HepG2 (cell line): ENCODE measurements around the gene EBF4. TPM values are rescaled to one million over a fixed set of nuclear protein-coding genes. Genes with fewer than 3 reads are reported as not detected.

Experiments used
- GLI4 ChIP-seq: sonication (generic); formaldehyde crosslinking; IDR thresholded peaks from 2 replicates; pipeline ENCODE4 v1.5.1; 2020; ENCODE audit warnings: missing genetic modification reagents, mild to moderate bottlenecking, moderate library complexity, borderline replicate concordance
- JARID2 ChIP-seq: sonication (generic); formaldehyde crosslinking; IDR thresholded peaks from 2 replicates; pipeline ENCODE4 v1.8.1; 2023; ENCODE audit warnings: missing genetic modification reagents, inconsistent platforms; ENCODE audit not compliant: insufficient replicate concordance
- ONECUT2 ChIP-seq: sonication (generic); formaldehyde crosslinking; IDR thresholded peaks from 2 replicates; pipeline ENCODE4 v1.4.0; 2020; ENCODE audit warnings: missing genetic modification reagents
- PITX1 ChIP-seq: sonication (generic); formaldehyde crosslinking; IDR thresholded peaks from 2 replicates; pipeline ENCODE4 v1.5.1; 2020; ENCODE audit warnings: mild to moderate bottlenecking, missing genetic modification reagents
- SALL2 ChIP-seq: sonication (generic); formaldehyde crosslinking; IDR thresholded peaks from 2 replicates; pipeline ENCODE4 v1.8.1; 2023; ENCODE audit warnings: mild to moderate bottlenecking, missing genetic modification reagents, inconsistent platforms
- SP140L ChIP-seq: sonication (generic); formaldehyde crosslinking; IDR thresholded peaks from 2 replicates; pipeline ENCODE4 v1.4.0; 2020; ENCODE audit warnings: missing genetic modification reagents, borderline replicate concordance
- U2AF2 ChIP-seq: fragments of 200-400 bp; formaldehyde crosslinking; IDR thresholded peaks from 2 replicates; pipeline ENCODE4 v1.6.1; 2017; ENCODE audit warnings: low read depth, mild to moderate bottlenecking, low read length
- ZFP62 ChIP-seq: sonication (generic); formaldehyde crosslinking; IDR thresholded peaks from 2 replicates; pipeline ENCODE4 v1.4.0; 2020; ENCODE audit warnings: missing genetic modification reagents
- ZNF274 ChIP-seq: sonication (generic); formaldehyde crosslinking; IDR thresholded peaks from 2 replicates; pipeline ENCODE4 v1.5.1; 2020; ENCODE audit warnings: mild to moderate bottlenecking, missing genetic modification reagents
- ZNF292 ChIP-seq: sonication (generic); formaldehyde crosslinking; IDR thresholded peaks from 2 replicates; pipeline ENCODE4 v1.8.1; 2022; ENCODE audit warnings: mild to moderate bottlenecking, low read depth, missing genetic modification reagents, borderline replicate concordance
- ZSCAN20 ChIP-seq: sonication (generic); formaldehyde crosslinking; IDR thresholded peaks from 2 replicates; pipeline ENCODE4 v1.4.0; 2020; ENCODE audit warnings: missing genetic modification reagents, mild to moderate bottlenecking, borderline replicate concordance
- polyA plus RNA-seq, 8 experiments: library from polyadenylated mRNA; depleted of rRNA in 3 of 8; stranded (reverse) in 7 of 8; unstranded in 1 of 8; fragments of >200 nt; fragmentation: Illumina TruSeq in 4 of 8; extraction: Trizol in 4 of 8; gene quantifications; 2 replicates each; pipeline versions ENCODE4 v1.2.1 to v1.2.3, GENCODE V29; 2011 to 2016; ENCODE audit warnings: low read depth in 4 of 8, missing spikeins in 1 of 8, mixed read lengths in 1 of 8; ENCODE audit not compliant: insufficient read depth in 1 of 8
- total RNA-seq, 5 experiments: library from RNA; depleted of rRNA; stranded (reverse); fragments of >200 nt; fragmentation: Illumina TruSeq; extraction: Trizol; gene quantifications; 2 replicates each; pipeline ENCODE4 v1.2.3, GENCODE V29; 2016; ENCODE audit warnings: low read depth in 1 of 5
- TF ChIP-seq, protein P1 (sequence below), 2 experiments: fragments of 450-650 bp in 1 of 2; sonication (generic) in 1 of 2; formaldehyde crosslinking; IDR thresholded peaks; 2 replicates each; pipeline versions ENCODE4 v1.5.0 to v1.8.0; 2020 to 2022; ENCODE audit warnings: mild to moderate bottlenecking in 1 of 2, missing genetic modification reagents in 1 of 2
- TF ChIP-seq, protein P2 (sequence below): sonication (generic); formaldehyde crosslinking; IDR thresholded peaks from 2 replicates; pipeline ENCODE4 v1.5.0; 2020; ENCODE audit warnings: mild to moderate bottlenecking, missing genetic modification reagents
- TF ChIP-seq, protein P3 (sequence below): sonication (generic); formaldehyde crosslinking; IDR thresholded peaks from 2 replicates; pipeline ENCODE4 v1.5.0; 2020; ENCODE audit warnings: missing genetic modification reagents
- TF ChIP-seq, protein P4 (sequence below): sonication (generic); formaldehyde crosslinking; IDR thresholded peaks from 2 replicates; pipeline ENCODE4 v1.4.0; 2020; ENCODE audit warnings: missing genetic modification reagents, borderline replicate concordance
- TF ChIP-seq, protein P5 (sequence below): sonication (generic); formaldehyde crosslinking; conservative IDR thresholded peaks from 2 replicates; pipeline ENCODE4 v1.4.0; 2020; ENCODE audit warnings: missing genetic modification reagents

Gene EBF4
- total and polyA plus RNA-seq, 2 of the 13 experiments (the other 11 are each of a cell fraction or from before 2014, with no cell fraction given) = 0.84 to 2.2 TPM

DNA sequence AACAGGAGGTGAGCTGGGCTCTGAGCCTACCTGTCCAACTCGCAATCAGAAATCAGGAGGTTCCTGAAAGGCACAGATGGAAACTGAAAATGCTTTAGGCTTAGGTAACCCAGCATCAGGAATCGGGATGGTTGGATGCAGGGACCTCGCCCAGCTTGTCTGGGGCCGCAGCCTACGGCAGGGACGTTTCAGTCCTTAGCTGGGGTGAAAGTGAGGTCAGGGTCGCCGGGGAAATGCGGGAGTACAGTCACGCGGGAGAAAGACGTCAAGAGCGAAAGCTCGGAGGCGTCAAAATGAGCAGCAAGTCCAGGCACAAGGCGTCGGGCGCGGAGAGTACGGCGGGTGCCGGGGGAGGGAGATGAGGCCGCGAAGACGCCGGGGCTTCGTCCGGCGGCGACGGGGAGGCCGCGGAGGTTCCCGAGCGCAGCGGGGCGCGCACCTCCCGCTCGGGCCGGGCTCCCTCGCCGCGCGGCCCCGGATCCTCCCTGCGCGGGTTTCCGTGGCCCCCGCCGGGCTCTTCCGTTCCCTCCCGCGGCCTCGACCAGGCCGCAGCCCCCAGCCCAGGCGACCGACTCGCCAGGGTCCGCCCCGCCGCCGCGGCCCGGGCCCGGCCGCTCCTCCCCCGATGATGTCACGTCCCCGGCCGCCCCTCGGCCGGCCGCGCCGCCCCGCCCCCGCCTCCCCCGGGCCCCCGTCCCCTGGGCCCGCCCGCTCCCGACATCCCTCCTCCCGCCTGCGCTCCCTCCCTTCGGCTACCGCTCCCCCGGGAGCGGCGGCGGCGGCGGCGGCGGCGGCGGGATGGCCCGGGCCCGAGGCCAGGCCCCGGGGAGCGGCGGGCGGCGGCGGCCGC lies at the start of gene EBF4 (continued):
- TF ChIP-seq, protein P1, sequence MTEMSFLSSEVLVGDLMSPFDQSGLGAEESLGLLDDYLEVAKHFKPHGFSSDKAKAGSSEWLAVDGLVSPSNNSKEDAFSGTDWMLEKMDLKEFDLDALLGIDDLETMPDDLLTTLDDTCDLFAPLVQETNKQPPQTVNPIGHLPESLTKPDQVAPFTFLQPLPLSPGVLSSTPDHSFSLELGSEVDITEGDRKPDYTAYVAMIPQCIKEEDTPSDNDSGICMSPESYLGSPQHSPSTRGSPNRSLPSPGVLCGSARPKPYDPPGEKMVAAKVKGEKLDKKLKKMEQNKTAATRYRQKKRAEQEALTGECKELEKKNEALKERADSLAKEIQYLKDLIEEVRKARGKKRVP (CRISPR knock-in tag; IDR thresholded peaks at IDR 0.05) = peak in 1 of 2 experiments; percentile 60; a peak in 1 of 4 replicates
- TF ChIP-seq ZSCAN20 (CRISPR knock-in tag) (peak; percentile 77; the same call in 1 of the 2 replicates), PITX1 (CRISPR knock-in tag) (no peak; the same call in 1 of the 2 replicates), SALL2 (CRISPR knock-in tag) (peak; percentile 13), ZFP62 (CRISPR knock-in tag) (no peak), JARID2 (peak; percentile 65), ONECUT2 (CRISPR knock-in tag) (no peak), SP140L (CRISPR knock-in tag) (no peak), ZNF292 (CRISPR knock-in tag) (no peak), GLI4 (CRISPR knock-in tag) (no peak), U2AF2 (no peak), ZNF274 (peak; percentile 39; the same call in 1 of the 2 replicates)
- TF ChIP-seq, protein P2, sequence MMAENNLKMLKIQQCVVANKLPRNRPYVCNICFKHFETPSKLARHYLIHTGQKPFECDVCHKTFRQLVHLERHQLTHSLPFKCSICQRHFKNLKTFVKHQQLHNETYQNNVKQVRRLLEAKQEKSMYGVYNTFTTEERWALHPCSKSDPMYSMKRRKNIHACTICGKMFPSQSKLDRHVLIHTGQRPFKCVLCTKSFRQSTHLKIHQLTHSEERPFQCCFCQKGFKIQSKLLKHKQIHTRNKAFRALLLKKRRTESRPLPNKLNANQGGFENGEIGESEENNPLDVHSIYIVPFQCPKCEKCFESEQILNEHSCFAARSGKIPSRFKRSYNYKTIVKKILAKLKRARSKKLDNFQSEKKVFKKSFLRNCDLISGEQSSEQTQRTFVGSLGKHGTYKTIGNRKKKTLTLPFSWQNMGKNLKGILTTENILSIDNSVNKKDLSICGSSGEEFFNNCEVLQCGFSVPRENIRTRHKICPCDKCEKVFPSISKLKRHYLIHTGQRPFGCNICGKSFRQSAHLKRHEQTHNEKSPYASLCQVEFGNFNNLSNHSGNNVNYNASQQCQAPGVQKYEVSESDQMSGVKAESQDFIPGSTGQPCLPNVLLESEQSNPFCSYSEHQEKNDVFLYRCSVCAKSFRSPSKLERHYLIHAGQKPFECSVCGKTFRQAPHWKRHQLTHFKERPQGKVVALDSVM (CRISPR knock-in tag) = peak; percentile 71
- TF ChIP-seq, protein P3, sequence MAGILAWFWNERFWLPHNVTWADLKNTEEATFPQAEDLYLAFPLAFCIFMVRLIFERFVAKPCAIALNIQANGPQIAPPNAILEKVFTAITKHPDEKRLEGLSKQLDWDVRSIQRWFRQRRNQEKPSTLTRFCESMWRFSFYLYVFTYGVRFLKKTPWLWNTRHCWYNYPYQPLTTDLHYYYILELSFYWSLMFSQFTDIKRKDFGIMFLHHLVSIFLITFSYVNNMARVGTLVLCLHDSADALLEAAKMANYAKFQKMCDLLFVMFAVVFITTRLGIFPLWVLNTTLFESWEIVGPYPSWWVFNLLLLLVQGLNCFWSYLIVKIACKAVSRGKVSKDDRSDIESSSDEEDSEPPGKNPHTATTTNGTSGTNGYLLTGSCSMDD (CRISPR knock-in tag) = no peak
- TF ChIP-seq, protein P4, sequence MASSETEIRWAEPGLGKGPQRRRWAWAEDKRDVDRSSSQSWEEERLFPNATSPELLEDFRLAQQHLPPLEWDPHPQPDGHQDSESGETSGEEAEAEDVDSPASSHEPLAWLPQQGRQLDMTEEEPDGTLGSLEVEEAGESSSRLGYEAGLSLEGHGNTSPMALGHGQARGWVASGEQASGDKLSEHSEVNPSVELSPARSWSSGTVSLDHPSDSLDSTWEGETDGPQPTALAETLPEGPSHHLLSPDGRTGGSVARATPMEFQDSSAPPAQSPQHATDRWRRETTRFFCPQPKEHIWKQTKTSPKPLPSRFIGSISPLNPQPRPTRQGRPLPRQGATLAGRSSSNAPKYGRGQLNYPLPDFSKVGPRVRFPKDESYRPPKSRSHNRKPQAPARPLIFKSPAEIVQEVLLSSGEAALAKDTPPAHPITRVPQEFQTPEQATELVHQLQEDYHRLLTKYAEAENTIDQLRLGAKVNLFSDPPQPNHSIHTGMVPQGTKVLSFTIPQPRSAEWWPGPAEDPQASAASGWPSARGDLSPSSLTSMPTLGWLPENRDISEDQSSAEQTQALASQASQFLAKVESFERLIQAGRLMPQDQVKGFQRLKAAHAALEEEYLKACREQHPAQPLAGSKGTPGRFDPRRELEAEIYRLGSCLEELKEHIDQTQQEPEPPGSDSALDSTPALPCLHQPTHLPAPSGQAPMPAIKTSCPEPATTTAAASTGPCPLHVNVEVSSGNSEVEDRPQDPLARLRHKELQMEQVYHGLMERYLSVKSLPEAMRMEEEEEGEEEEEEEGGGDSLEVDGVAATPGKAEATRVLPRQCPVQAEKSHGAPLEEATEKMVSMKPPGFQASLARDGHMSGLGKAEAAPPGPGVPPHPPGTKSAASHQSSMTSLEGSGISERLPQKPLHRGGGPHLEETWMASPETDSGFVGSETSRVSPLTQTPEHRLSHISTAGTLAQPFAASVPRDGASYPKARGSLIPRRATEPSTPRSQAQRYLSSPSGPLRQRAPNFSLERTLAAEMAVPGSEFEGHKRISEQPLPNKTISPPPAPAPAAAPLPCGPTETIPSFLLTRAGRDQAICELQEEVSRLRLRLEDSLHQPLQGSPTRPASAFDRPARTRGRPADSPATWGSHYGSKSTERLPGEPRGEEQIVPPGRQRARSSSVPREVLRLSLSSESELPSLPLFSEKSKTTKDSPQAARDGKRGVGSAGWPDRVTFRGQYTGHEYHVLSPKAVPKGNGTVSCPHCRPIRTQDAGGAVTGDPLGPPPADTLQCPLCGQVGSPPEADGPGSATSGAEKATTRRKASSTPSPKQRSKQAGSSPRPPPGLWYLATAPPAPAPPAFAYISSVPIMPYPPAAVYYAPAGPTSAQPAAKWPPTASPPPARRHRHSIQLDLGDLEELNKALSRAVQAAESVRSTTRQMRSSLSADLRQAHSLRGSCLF (CRISPR knock-in tag) = no peak
- TF ChIP-seq, protein P5, sequence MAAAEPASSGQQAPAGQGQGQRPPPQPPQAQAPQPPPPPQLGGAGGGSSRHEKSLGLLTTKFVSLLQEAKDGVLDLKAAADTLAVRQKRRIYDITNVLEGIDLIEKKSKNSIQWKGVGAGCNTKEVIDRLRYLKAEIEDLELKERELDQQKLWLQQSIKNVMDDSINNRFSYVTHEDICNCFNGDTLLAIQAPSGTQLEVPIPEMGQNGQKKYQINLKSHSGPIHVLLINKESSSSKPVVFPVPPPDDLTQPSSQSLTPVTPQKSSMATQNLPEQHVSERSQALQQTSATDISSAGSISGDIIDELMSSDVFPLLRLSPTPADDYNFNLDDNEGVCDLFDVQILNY (CRISPR knock-in tag) = no peak
